NCI-H1048 (cell line): ENCODE data around the gene FBXO40.

Experiments used
- DNase-seq: peaks from one replicate; lab custom pipeline; 2025; lab: John Stamatoyannopoulos, UW

FBXO40 gene

GRCh38 chr3:121621491-121621890 is 28.3 kb downstream of the FBXO40 start:
- DNase-seq = no peak

GRCh38 chr3:121624147-121624899 is 31.1 kb downstream of the FBXO40 start:
- DNase-seq = no peak

DNA sequence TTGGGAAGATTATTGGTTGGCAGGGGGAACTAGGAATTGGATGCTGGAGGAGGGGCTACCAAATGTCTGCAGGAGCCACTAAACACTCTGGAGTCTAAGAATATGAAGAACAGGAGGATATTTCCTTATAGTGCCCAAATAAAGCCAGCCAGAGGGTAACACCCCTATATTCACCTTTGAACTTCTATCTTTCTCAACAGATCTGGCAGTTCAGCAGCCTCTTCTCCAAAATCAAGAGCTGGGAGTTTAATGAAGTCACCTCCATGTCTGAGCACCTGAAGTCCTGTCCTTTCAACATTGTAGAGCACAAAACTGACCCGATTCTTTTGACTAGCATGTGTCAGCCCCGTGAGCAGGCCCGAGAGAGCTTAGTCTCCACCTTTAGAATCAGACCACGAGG is 33.3 kb downstream of the FBXO40 start:
- no peak for DNase-seq

DNA sequence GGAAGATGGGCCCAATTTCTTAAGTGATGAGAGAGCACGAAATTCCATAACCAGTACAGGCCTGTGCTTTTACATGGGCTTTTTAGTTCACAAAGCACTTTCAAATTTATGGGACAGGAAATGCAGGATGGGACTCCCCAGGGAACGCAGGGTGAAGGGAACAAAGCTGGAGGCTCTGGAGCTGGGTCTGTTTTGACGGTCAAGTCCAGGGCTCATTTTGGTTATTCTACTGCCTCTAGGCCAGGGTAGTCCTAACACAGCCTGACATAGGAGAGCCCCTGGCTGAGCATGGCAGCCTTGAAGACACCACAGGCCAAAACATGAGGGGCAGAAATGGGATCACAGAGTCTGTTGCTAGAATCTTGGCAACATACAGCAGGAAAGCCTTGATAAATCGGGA is 34.0 kb downstream of the FBXO40 start:
- no peak for DNase-seq

- no peak for DNase-seq
Measured at GRCh38 chr3:121627622-121628021, 34.4 kb downstream of the FBXO40 start.

DNA sequence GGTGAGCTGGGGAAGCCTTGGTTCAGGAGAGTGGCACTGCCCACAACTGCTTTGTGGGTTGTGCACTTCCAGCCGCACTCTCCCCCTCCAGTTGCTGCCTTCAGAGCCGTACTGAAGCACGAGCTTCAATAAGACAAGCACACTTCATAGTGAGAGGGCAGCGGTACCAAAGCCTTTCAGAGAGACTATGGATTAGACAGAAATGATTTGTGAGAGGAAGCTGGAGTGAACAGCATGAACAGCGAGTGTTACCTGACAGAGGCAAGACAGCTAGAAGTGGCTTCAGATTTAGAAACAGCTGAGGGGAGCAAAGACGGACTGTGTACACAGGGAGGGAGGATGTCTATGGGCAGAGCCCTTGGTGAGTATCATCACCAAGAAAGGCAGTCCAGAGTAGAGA is 36.4 kb downstream of the FBXO40 start:
- DNase-seq = no peak

GRCh38 chr3:121630355-121630754 is 37.2 kb downstream of the FBXO40 start:
- no peak for DNase-seq

GRCh38 chr3:121637922-121638321 is 44.7 kb downstream of the FBXO40 start:
- DNase-seq = no peak

DNA sequence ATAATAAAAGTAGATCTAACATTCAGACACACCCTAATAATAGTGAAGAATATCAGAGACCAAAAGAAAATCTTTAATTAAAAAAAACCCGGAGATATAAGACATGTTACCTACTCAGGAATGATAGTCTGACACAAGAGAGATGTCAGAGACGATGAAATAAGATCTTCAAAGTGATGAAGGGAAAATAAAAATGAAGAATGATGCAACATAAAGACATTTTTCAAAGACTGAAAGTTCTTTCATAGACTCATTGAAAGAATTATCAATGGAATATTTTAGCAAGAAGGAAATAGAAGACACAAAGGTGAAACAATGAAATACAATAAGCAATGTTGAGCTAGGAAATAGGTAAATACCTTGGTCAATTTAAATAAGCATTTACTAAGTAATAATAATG is 47.9 kb downstream of the FBXO40 start:
- DNase-seq = no peak

DNA sequence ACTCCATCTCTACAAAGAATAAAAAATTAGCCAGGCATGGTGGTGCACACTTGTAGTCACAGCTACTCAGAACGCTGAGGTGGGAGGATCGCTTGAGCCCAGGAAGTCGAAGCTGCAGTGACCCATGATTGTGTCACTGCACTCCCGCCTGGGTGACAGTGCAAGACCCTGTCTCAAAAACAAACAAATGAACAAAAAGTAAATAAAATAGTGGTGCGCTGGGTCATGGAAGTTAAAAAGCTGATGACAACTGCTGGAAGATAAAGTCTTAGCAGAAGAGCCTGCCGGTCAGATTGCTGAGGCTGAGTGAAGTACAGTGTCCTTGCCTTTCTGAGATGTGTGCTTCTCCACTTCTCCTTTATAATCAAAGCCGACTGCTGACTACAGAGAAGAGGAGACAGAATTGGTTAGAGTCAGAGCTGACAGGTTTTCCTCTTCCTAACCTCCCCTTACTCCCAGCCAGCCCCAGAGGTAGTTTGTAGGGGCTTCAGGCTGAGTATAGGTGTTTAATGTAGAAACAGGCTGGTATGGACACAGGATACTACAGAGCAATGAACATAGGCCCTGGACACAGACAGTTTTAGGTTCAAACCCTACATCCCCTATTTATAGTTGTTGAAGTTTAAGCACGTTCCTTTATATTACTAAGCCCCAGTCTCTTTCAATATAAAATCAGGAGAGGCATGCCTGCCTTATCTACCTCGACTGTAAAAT is 49.6 kb downstream of the FBXO40 start:
- DNase-seq = no peak

- DNase-seq = no peak
Measured at GRCh38 chr3:121645054-121645453, 51.9 kb downstream of the FBXO40 start.

- DNase-seq = no peak
Measured at GRCh38 chr3:121648219-121648958, 55.2 kb downstream of the FBXO40 start.

DNA sequence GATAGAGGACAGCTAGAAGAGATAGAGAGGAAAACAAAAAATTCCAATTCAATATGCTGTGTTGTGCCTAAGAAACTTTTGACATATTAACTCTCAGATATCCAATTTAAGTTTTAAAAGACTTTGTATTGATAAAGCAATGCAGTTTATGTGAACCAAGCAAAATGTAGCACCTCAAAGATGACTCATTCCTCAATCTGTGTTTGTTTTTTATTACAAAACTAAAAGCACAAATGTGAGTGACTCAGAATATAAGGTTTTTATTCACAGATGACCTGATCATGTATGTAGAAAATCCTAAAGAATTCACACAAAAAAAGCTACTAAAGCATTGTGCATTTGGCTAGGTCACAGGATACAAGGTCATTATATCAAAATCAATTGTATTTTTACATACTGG is 56.5 kb downstream of the FBXO40 start:
- no peak for DNase-seq

DNA sequence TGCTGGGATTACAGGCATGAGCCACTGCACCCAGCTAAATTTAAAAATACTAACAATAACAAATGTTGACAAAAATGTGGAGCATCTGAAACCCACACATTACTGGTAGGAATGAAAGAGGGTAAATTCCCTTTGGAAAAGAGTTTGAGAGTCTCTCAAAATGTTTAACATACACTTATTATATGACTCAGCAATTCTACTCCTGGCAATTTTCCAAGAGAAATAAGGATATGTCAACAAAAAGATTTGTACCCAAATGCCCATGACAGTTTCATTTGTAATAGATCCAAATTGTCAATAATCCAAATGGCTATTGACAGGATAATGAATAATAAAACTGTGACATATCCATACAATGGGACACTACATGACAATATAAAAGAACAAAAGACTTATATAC is 58.5 kb downstream of the FBXO40 start:
- no peak for DNase-seq

DNA sequence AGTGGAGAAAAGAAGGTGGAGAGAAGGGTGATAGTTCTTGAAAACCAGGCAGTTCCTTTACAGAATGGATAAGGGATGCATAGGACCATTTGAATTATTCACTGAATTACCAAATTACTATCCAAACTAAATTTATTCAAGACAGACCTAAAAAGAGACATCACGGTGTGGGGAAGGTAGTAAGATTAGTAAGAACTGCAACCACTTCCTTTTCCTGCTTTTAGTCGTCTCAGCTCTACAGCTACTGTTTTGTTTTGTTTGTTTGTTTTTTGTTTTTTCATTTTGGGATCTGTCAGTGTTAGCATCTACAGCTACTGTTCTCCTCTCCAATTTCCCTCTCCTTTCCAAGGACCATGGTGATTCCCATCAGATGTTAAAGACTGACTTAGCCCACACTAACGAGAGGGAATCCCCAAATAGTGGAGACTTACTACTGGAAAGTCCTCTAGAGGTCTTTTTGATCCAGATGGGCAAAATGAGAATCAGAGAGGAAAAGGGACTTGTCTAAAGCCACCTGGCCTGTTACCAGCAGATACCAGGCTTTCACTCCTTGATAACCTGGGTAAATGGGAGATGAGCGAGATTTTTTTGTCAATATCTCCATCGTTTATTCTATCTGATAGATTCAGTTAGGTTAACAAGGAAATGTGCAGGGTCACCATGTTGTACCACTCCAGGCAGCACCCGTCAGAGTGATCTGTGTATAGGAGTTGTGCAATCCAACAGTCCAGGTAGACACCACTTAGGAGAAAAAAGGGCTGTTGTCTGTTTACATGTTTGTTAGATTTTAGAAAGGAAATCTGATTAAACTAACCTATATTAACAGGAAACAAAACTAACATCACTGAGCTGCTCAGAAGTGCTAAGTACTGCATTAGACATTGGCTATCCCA is 61.6 kb downstream of the FBXO40 start:
- DNase-seq = no peak

GRCh38 chr3:121658716-121659435 is 65.7 kb downstream of the FBXO40 start:
- no peak for DNase-seq

DNA sequence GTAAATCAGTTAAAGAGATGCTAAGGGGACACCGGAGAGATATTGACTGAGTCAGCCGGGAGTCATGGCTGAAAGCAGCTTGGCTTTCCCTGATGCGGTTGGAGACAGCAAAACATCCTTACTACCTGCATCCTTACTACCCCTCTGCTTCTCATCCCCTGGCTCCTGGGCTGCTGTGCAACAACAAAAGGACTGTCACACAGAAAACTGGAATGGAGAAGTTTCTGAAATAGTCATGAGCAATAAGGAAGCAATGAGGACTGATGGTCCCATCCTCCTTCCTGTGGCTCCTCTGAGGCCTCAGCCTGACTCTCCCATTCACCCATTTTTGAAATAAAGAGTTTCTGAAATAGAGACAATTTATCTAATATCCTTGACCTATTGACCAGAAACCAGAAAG is 66.4 kb downstream of the FBXO40 start:
- DNase-seq = no peak

GRCh38 chr3:121660356-121661171 is 67.4 kb downstream of the FBXO40 start, which contains the start of gene HCLS1:
Gene HCLS1, minus strand, starts transcription at chr3:121660903. Its CDS starts 2,556 bp downstream, at chr3:121658347.
- no peak for DNase-seq

- no peak for DNase-seq
Measured at GRCh38 chr3:121661376-121661775, 68.2 kb downstream of the FBXO40 start.

- no peak for DNase-seq
Measured at GRCh38 chr3:121662742-121663141, 69.6 kb downstream of the FBXO40 start.
